Endothelial cell of umbilical vein (primary cell): ENCODE measurements around the gene DCAF17. TPM values are rescaled to one million over a fixed set of nuclear protein-coding genes. Genes with fewer than 3 reads are reported as not detected.
"Not testable (repeated sequence)": the region's sequence is repeated elsewhere in the genome, so short reads cannot be mapped to it uniquely, and the experiment has no call there.

Experiments used
- BruUV-seq: library from RNA; stranded (reverse); fragments of 400-500 nt; replicated peaks from 2 replicates; lab custom pipeline; 2021; lab: Mats Ljungman, UMichigan
- CTCF ChIA-PET: fragments of 300-600, 350-600 bp; sonication (Branson Sonifier 250); formaldehyde crosslinking; loops from one replicate; lab custom pipeline; 2021; ENCODE audit warnings: antibody characterized with exemption, inconsistent platforms; lab: Charles Lee
- POLR2A ChIA-PET: fragments of 300-600, 350-600 bp; sonication (Branson Sonifier 250); formaldehyde crosslinking; loops from one replicate; lab custom pipeline; 2021; ENCODE audit warnings: antibody characterized with exemption, inconsistent platforms; lab: Charles Lee
- DNase-seq: peaks from one replicate; pipeline ENCODE4 v3.0.0-alpha.2; 2011; ENCODE audit warnings: low read depth, low spot score
- FAIRE-seq: peaks from 2 replicates; lab custom pipeline; 2011; peaks lifted over from hg19 to GRCh38; lab: Jason Lieb, UNC
- H2AFZ ChIP-seq: 2 replicates; pipeline ENCODE4 v1.6.0; 2012; ENCODE audit warnings: low read depth, low read length, control low read depth, inconsistent platforms
- H3K27ac ChIP-seq: 2 replicates; pipeline ENCODE4 v1.5.1; 2011; ENCODE audit warnings: low read depth, mild to moderate bottlenecking, control low read depth, low read length, moderate library complexity; ENCODE audit not compliant: insufficient read depth
- H3K27me3 ChIP-seq, 2 experiments: 2 replicates each; pipeline versions ENCODE4 v1.6.0 to v1.6.1; 2011; ENCODE audit warnings: low read length in 2 of 2, mixed read lengths in 1 of 2; ENCODE audit not compliant: control insufficient read depth in 2 of 2, insufficient read depth in 2 of 2
- H3K36me3 ChIP-seq, 2 experiments: 2 replicates in 1 of 2; 3 replicates in 1 of 2; pipeline ENCODE4 v1.5.1; 2011; ENCODE audit warnings: low read length in 2 of 2, mild to moderate bottlenecking in 1 of 2, moderate library complexity in 1 of 2; ENCODE audit not compliant: control insufficient read depth in 2 of 2, insufficient read depth in 2 of 2; ENCODE audit errors: extremely low read depth in 1 of 2
- H3K4me1 ChIP-seq: 3 replicates; pipeline ENCODE4 v1.5.1; 2011; ENCODE audit warnings: mild to moderate bottlenecking, low read length; ENCODE audit not compliant: control insufficient read depth, insufficient read depth; ENCODE audit errors: extremely low read depth
- H3K4me2 ChIP-seq: 2 replicates; pipeline ENCODE4 v1.6.1; 2011; ENCODE audit warnings: low read length, control low read depth, mixed read lengths; ENCODE audit not compliant: insufficient read depth
- H3K4me3 ChIP-seq, 3 experiments: fragments of 200-600 bp in 1 of 3; sonication (generic), shearing (Covaris generic) in 1 of 3; replicated peaks in 1 of 3; 2 replicates each; pipeline ENCODE4 v1.5.1; 2011 to 2016; ENCODE audit warnings: control low read depth in 3 of 3, low read length in 3 of 3, mild to moderate bottlenecking in 2 of 3, inconsistent platforms in 1 of 3, low read depth in 1 of 3, moderate library complexity in 1 of 3; ENCODE audit not compliant: insufficient read depth in 1 of 3
- H3K79me2 ChIP-seq: 2 replicates; pipeline ENCODE4 v1.6.0; 2012; ENCODE audit warnings: low read length, inconsistent platforms; ENCODE audit not compliant: control insufficient read depth, insufficient read depth
- H3K9ac ChIP-seq: replicated peaks from 2 replicates; pipeline ENCODE3; 2011; ENCODE audit warnings: low read length, control low read depth; ENCODE audit not compliant: insufficient read depth; ENCODE audit errors: extremely low read depth
- H3K9me1 ChIP-seq: replicated peaks from 3 replicates; pipeline ENCODE4 v1.6.0; 2011; ENCODE audit warnings: mild to moderate bottlenecking, low read length; ENCODE audit not compliant: control insufficient read depth, insufficient read depth; ENCODE audit errors: extremely low read depth
- H3K9me3 ChIP-seq: replicated peaks from 2 replicates; pipeline ENCODE4 v1.5.1; 2012; ENCODE audit warnings: low read length, inconsistent platforms; ENCODE audit not compliant: control insufficient read depth, insufficient read depth
- H4K20me1 ChIP-seq: replicated peaks from 2 replicates; pipeline ENCODE3; 2011; ENCODE audit warnings: mild to moderate bottlenecking, low read length; ENCODE audit not compliant: control insufficient read depth, insufficient read depth; ENCODE audit errors: extremely low read depth
- CTCF ChIP-seq, 2 donors: IDR thresholded peaks; 1 replicate in 1 of 2; 2 replicates in 1 of 2; pipeline ENCODE4 v1.5.1; 2011; ENCODE audit warnings: low read length in 2 of 2, mild to moderate bottlenecking in 2 of 2, moderate library complexity in 2 of 2, control low read depth in 1 of 2, inconsistent platforms in 1 of 2, low read depth in 1 of 2; ENCODE audit not compliant: insufficient read depth in 1 of 2; ENCODE audit errors: extremely low read depth in 1 of 2
- EZH2 ChIP-seq: IDR thresholded peaks from 2 replicates; pipeline ENCODE4 v1.6.1; 2012; ENCODE audit warnings: borderline replicate concordance, low read depth, mild to moderate bottlenecking, moderate library complexity, low read length, inconsistent platforms; ENCODE audit not compliant: severe bottlenecking
- FOS ChIP-seq: IDR thresholded peaks from 2 replicates; pipeline ENCODE4 v1.6.1; 2011; ENCODE audit warnings: mild to moderate bottlenecking, low read length, moderate library complexity, borderline replicate concordance; ENCODE audit not compliant: insufficient read depth
- GATA2 ChIP-seq: IDR thresholded peaks from 2 replicates; pipeline ENCODE4 v1.7.0; 2011; ENCODE audit warnings: low read depth, mild to moderate bottlenecking, moderate library complexity, mixed read lengths, low read length; ENCODE audit not compliant: insufficient read length, insufficient read depth
- JUN ChIP-seq: IDR thresholded peaks from 2 replicates; pipeline ENCODE4 v1.6.1; 2011; ENCODE audit warnings: borderline replicate concordance, low read depth; ENCODE audit not compliant: insufficient read length, insufficient read depth
- MAX ChIP-seq: IDR thresholded peaks from 2 replicates; pipeline ENCODE4 v1.6.1; 2011; ENCODE audit not compliant: insufficient read depth, insufficient read length
- MYC ChIP-seq: IDR thresholded peaks from one replicate; pipeline ENCODE4 v1.6.1; 2011; ENCODE audit warnings: mild to moderate bottlenecking, low read depth, low read length
- POLR2A ChIP-seq: IDR thresholded peaks from 2 replicates; pipeline ENCODE4 v1.6.1; 2012; ENCODE audit warnings: low read depth, mild to moderate bottlenecking, control low read depth, low read length
- POLR2AphosphoS5 ChIP-seq: IDR thresholded peaks from 2 replicates; pipeline ENCODE4 v1.6.1; 2012; ENCODE audit warnings: low read depth, mild to moderate bottlenecking, control low read depth, low read length, moderate library complexity; ENCODE audit not compliant: insufficient read depth
- dilution Hi-C: fragments of 300-500 bp; cut with MboI; formaldehyde crosslinking; loops from one replicate; pipeline ENCODE4 v1.15.0; 2019; ENCODE audit warnings: low sequenced_read_pairs; ENCODE audit not compliant: extremely low pct_ligation_motif_present
- intact Hi-C: fragments of 100-400 bp; cut with micrococcal nuclease; formaldehyde crosslinking; loops from one replicate; pipeline ENCODE4 v1.10.0; 2022
- polyA plus RNA-seq, 4 experiments: library from polyadenylated mRNA; depleted of rRNA in 3 of 4; stranded (reverse) in 3 of 4; unstranded in 1 of 4; fragments of >200 nt; gene quantifications; 2 replicates each; pipeline versions ENCODE4 v1.2.1 to v1.2.3, GENCODE V29; 2011 to 2012; ENCODE audit warnings: missing spikeins in 1 of 4
- total RNA-seq: library from RNA; stranded (reverse); gene quantifications from 2 replicates; pipeline ENCODE4 v1.2.3, GENCODE V29; 2021

The DCAF17 gene
- total and polyA plus RNA-seq, 2 donors (not counting 3 experiments of a cell fraction or from before 2014, with no cell fraction given), result 4.6 to 14.9 TPM

GRCh38 chr2:171492664-171493063 lies 58.6 kb downstream of the DCAF17 start:
- H3K9me1 ChIP-seq, result no peaks in the 10 kb centered on the region
- H3K79me2 ChIP-seq, result no peaks in the 10 kb centered on the region
- no peak for FAIRE-seq
- H3K4me2 ChIP-seq, result no peak overlapping the region
- no peak overlapping the region for H3K9ac ChIP-seq
- no peak overlapping the region for H3K4me3 ChIP-seq
- H3K36me3 ChIP-seq, result no peaks in the 10 kb centered on the region
- intact Hi-C loops, result no loop called here
- ChIA-PET CTCF (no interaction called here), POLR2A (no interaction called here)
- DNase-seq, result no peak
- no peaks in the 10 kb centered on the region for H4K20me1 ChIP-seq
- H3K27me3 ChIP-seq, result no peaks in the 10 kb centered on the region
- dilution Hi-C loops, result no loop called here
- no peaks in the 10 kb centered on the region for H3K4me1 ChIP-seq
- H3K9me3 ChIP-seq, result no peaks in the 10 kb centered on the region
- H3K27ac ChIP-seq, result no peak overlapping the region
- no peak for TF ChIP-seq POLR2A
- no peak for TF ChIP-seq JUN
- TF ChIP-seq MAX, result no peak
- TF ChIP-seq MYC, result no peak
- TF ChIP-seq POLR2AphosphoS5, result no peak
- no peak for TF ChIP-seq EZH2
- TF ChIP-seq GATA2, result no peak
- TF ChIP-seq FOS, result no peak
- TF ChIP-seq CTCF (IDR thresholded peaks at IDR 0.05; ENCODE audit: extremely low read depth in 1 of 2, insufficient read depth in 1 of 2, low read depth in 1 of 2, low read length in 2 of 2), result no peak
- no TSS peak for BruUV-seq
- no peak overlapping the region for H2AFZ ChIP-seq

GRCh38 chr2:171497664-171498063 lies 63.6 kb downstream of the DCAF17 start:
- H3K9me3 ChIP-seq, H3K27ac ChIP-seq, H2AFZ ChIP-seq, H3K9me1 ChIP-seq, H3K79me2 ChIP-seq, H3K4me1 ChIP-seq, FAIRE-seq, POLR2A ChIA-PET, BruUV-seq, H3K9ac ChIP-seq, H3K27me3 ChIP-seq, intact Hi-C loops, CTCF ChIA-PET, DNase-seq, dilution Hi-C loops, H3K36me3 ChIP-seq, H3K4me2 ChIP-seq, H3K4me3 ChIP-seq, H4K20me1 ChIP-seq: not testable (repeated sequence)
